HG02884 (cell line): ENCODE results near the gene CARF.
"Not testable (repeated sequence)": the region's sequence is repeated elsewhere in the genome, so short reads cannot be mapped to it uniquely, and the experiment has no call there.

Experiments used
- ATAC-seq: cut with Tn5 transposase; IDR thresholded peaks from one replicate; pipeline ENCODE4 v1.9.1; 2021; ENCODE audit warnings: mild to moderate bottlenecking, moderate library complexity; ENCODE audit not compliant: unreplicated experiment

CARF gene

GRCh38 chr2:202911512-202912341 is at the start of gene CARF, which contains the start of gene WDR12:
Gene CARF, plus strand, starts transcription at chr2:202912275. Its CDS starts 29,628 bp downstream, at chr2:202941903.
Gene WDR12, minus strand, starts transcription at chr2:202911673. Its CDS starts 197 bp downstream, at chr2:202911476.
- peak; percentile 68 for ATAC-seq

GRCh38 chr2:202870431-202871299 is 41.4 kb upstream of the CARF start:
- peak; percentile 62 for ATAC-seq

GRCh38 chr2:202871300-202872141 is 40.6 kb upstream of the CARF start, which contains the start of gene ICA1L:
Gene ICA1L, minus strand, starts transcription at chr2:202871766. Its CDS starts 42,757 bp downstream, at chr2:202829009.
- peak; percentile 48 for ATAC-seq

GRCh38 chr2:202877699-202878098 is 34.4 kb upstream of the CARF start:
- ATAC-seq, result no peak

GRCh38 chr2:202881570-202881969 is 30.5 kb upstream of the CARF start:
- no peak for ATAC-seq

- no peak for ATAC-seq
Observed at GRCh38 chr2:202883987-202884675, 27.9 kb upstream of the CARF start.

- ATAC-seq, result no peak
Observed at GRCh38 chr2:202885190-202885589, 26.9 kb upstream of the CARF start.

GRCh38 chr2:202905507-202905906 is 6.6 kb upstream of the CARF start:
- not testable (repeated sequence) for ATAC-seq

GRCh38 chr2:202908186-202908585 is 3.9 kb upstream of the CARF start:
- ATAC-seq, result no peak

GRCh38 chr2:202909394-202910192 is 2.5 kb upstream of the CARF start:
- no peak for ATAC-seq

GRCh38 chr2:202910250-202910649 is 1.8 kb upstream of the CARF start:
- ATAC-seq, result not testable (repeated sequence)

- no peak for ATAC-seq
Observed at GRCh38 chr2:202910698-202911097, 1.4 kb upstream of the CARF start.

GRCh38 chr2:202911203-202911511 is 918 bp upstream of the CARF start:
- no peak for ATAC-seq

GRCh38 chr2:202912342-202913201 is 497 bp downstream of the CARF start:
- ATAC-seq, result peak; percentile 42

GRCh38 chr2:202918860-202919259 is 6.8 kb downstream of the CARF start:
- ATAC-seq, result no peak

- no peak for ATAC-seq
Observed at GRCh38 chr2:202932425-202933138, 20.5 kb downstream of the CARF start.

GRCh38 chr2:202933139-202933510 is 21.1 kb downstream of the CARF start:
- no peak for ATAC-seq

GRCh38 chr2:202933958-202934357 is 21.9 kb downstream of the CARF start:
- no peak for ATAC-seq
